AG09319 (cell line): ENCODE results near the gene PUM1.
"Not testable (repeated sequence)": the region's sequence is repeated elsewhere in the genome, so short reads cannot be mapped to it uniquely, and the experiment has no call there.

ENCODE experiments used
- DNase-seq: peaks from one replicate; pipeline ENCODE4 v3.0.0-alpha.2; 2010; ENCODE audit warnings: low read depth; ENCODE audit errors: extremely low read depth
- TF ChIP-seq, protein P1 (sequence below): IDR thresholded peaks from 2 replicates; pipeline ENCODE4 v1.5.1; 2011; ENCODE audit warnings: low read depth, mild to moderate bottlenecking, inconsistent platforms, low read length, moderate library complexity

The PUM1 gene

DNA sequence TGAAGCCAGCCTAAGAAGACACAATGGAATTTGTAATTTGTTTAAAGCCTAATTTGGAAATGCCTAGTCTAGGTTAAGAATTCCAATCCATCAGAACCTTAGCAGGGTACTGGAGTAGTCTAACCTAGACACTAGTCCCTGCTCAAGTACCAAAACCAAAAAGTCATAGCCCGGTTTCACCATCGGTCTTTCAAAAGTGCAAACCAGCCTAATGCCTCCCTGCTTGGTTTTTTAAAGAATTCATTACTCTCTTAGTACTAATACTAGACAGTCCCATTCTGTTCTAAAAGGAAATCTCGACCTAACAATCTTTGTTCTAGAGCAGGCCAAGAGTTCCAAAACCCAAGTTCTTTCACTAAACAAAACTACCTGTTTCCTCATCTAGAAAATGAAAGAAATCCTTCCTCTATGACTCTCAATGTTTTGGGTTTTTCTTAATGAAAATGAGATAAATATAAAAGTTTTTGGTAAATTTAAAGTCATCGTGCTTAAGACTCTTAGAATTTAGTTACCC is 2.6 kb downstream of the PUM1 start:
- no peak for DNase-seq
- TF ChIP-seq, protein P1, sequence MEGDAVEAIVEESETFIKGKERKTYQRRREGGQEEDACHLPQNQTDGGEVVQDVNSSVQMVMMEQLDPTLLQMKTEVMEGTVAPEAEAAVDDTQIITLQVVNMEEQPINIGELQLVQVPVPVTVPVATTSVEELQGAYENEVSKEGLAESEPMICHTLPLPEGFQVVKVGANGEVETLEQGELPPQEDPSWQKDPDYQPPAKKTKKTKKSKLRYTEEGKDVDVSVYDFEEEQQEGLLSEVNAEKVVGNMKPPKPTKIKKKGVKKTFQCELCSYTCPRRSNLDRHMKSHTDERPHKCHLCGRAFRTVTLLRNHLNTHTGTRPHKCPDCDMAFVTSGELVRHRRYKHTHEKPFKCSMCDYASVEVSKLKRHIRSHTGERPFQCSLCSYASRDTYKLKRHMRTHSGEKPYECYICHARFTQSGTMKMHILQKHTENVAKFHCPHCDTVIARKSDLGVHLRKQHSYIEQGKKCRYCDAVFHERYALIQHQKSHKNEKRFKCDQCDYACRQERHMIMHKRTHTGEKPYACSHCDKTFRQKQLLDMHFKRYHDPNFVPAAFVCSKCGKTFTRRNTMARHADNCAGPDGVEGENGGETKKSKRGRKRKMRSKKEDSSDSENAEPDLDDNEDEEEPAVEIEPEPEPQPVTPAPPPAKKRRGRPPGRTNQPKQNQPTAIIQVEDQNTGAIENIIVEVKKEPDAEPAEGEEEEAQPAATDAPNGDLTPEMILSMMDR: no peak

DNA sequence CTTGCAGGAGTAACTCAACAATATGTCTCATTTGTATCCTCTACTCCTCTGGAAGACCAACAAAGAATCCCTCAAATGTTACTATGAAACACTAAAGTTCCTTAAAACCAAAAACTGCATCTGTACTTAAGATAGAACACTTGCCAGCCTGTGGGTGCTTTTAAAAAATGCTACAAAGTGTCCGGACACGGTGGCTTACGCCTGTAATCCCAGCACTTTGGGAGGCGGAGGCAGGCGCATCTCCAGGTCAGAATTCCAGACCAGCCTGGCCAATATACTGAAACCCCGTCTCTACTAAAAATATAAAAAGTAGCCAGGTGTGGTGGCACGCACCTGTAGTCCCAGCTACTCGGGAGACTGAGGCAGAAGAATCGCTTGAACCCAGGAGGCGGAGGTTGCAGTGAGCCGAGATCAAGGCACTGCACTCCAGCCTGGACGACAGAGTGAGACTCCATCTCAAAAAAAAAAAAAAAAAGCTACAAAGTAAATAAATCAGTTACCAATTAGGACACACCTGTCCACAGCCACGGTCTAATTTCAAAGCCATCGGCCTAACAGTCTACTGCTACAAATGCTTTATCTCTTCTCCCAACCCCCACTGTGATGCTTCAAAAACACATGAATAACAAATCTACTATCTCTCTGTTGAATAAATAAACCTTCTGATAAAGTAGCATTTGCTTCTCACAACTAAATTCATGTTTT is 3.2 kb downstream of the PUM1 start:
- DNase-seq: not testable (repeated sequence)

DNA sequence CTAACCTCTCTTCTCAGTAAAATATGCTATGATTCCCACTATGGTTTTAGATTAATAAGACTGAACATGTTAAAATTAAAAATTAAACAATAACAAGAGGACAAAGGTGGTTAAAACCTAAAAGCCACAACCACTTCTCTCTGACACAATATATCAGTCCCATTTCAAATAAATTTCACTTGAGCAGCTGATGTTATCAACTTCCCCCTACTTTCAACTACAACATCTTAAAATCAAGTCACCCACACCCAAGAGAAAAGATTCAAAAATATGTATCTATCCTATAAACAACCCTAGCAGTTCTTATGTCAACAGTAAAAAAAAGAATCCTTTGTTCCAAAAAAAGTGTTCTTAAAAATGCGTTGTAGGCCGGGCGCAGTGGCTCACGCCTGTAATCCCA is 7.5 kb downstream of the PUM1 start:
- DNase-seq: no peak
- TF ChIP-seq, protein P1: no peak

DNA sequence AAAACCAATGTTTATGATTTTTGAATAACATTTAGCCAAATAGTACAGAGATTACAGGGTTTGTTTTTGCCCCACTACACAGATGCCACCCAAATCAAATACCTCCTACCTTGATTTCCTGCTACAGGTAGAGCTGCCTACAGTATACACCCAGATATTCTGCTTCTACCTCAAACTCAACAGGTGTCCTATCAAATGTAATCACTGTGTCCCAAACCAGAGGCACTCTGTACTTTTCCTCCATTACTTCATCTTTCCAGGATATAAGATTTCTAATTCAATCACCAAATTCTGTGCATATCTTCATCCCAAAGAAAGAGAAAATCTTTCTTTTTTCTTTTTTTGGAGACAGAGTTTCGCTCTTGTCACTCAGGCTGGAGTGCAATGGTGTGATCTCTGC is 9.6 kb downstream of the PUM1 start:
- DNase-seq: no peak
- TF ChIP-seq, protein P1: no peak

DNA sequence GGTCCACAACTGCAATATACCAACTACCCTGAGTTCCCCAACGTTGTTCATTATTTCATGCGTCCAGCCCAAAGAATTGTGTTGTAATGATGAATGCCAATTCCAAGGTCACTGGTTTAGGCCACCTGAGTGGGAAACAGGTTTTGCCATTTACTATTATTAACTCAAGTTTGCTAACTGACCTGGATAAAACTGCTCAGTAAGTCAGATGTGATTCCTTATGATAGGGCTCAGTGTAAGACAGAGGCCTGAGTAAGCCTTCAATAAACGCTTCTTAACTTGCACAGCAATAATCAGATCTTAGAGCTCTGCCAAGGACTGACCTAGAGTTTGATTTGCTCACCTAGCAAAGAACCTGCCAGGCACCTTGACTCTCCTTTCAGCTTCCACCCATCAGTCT is 10.0 kb downstream of the PUM1 start:
- TF ChIP-seq, protein P1: no peak
- DNase-seq: no peak

DNA sequence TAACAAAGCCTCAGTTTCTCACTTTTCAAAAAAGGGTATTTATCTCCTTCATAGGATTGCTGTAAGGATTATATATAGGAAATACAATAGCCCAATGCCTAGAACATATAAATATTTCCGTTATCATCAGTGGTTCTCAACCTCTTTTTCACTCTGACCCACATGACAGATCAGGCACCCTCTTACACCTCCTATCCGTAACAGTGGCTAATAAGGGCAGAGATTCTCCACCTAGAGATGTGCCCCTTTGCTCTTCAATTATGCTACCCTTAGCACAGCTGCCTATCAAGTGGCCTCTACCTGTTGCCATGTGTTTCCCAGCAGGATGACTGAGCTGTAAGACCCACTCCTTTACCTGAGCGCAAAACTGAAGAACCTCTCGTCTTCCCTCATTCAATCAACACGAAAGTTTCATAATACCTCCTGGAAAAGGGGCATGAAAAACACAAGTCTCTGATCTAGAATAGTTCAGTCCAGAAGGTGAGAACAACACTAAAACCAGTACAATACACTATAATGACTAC is 10.5 kb downstream of the PUM1 start:
- no peak for DNase-seq
- TF ChIP-seq, protein P1: no peak

DNA sequence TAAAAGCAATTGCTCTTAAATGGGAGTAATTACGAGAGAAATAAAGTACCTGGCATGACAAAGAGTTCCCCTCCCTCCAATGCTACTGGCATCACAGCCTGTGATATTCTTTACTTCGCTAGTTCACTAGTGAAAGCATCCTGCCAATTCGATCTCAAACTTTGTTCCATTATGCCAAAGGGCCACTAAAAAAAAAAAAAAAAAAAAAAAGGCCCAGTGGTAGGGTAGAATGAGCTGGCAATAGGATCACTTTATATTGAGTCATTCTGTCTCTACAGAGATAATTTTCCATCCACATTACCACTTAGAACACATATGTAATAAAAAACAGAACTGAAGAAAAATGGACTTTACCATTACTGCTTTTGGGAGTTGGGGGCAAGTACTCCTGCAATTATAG is 11.2 kb downstream of the PUM1 start:
- TF ChIP-seq, protein P1: no peak
- no peak for DNase-seq

DNA sequence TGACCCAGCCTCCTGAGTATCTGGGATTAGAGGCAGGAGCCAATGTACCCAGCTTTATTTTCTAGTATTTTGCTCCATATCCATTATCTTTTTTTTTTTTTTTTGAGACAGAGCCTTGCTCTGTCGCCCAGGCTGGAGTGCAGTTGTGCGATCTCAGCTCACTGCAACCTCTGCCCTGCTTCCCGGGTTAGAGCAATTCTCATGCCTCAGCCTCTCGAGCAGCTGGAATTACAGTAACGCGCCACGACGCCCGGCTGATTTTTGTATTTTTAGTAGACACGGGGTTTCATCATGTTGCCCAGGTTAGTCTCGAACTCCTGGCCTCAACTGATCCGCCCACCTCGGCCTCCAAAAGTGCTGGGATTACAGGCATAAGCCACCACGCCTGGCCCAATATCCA is 12.9 kb downstream of the PUM1 start:
- DNase-seq: not testable (repeated sequence)
